SK-N-MC (cell line): ENCODE measurements around the gene ZFP36.
"Not testable (repeated sequence)": the region's sequence is repeated elsewhere in the genome, so short reads cannot be mapped to it uniquely, and the experiment has no call there.

ENCODE experiments used
- DNase-seq: peaks from one replicate; pipeline ENCODE4 v3.0.0-alpha.2; 2011; ENCODE audit warnings: low read depth, low spot score
- H3K27ac ChIP-seq: fragments of 200-600 bp; sonication (generic); 2 replicates; pipeline ENCODE4 v1.5.1; 2016; ENCODE audit warnings: mixed run types
- H3K36me3 ChIP-seq: fragments of 200-600 bp; sonication (generic); 2 replicates; pipeline ENCODE4 v1.6.1; 2017; ENCODE audit warnings: antibody characterized with exemption, low read length, mixed read lengths; ENCODE audit not compliant: insufficient read depth
- H3K4me3 ChIP-seq: fragments of 200-600 bp; sonication (generic); 2 replicates; pipeline ENCODE4 v1.5.1; 2016
- H3K9ac ChIP-seq: fragments of 200-600 bp; sonication (generic); 2 replicates; pipeline ENCODE4 v1.8.0; 2017; ENCODE audit warnings: mixed run types, mixed read lengths; ENCODE audit not compliant: insufficient read length
- H3K9me3 ChIP-seq: fragments of 200-600 bp; sonication (generic); 2 replicates; pipeline ENCODE4 v1.6.1; 2017; ENCODE audit warnings: low read depth, mild to moderate bottlenecking, antibody characterized with exemption, low read length, moderate library complexity, mixed read lengths
- EZH2 ChIP-seq: fragments of 200-600 bp; sonication (generic); IDR thresholded peaks from one replicate; pipeline ENCODE4 v1.6.1; 2017; ENCODE audit warnings: antibody characterized with exemption
- FOXP2 ChIP-seq: optimal IDR thresholded peaks from 2 replicates; pipeline ENCODE3; 2011; ENCODE audit warnings: mild to moderate bottlenecking, moderate library complexity; ENCODE audit not compliant: insufficient read depth; ENCODE audit errors: extremely low read length, control extremely low read depth
- POLR2AphosphoS5 ChIP-seq: IDR thresholded peaks from 2 replicates; pipeline ENCODE4 v1.6.1; 2012; ENCODE audit warnings: mild to moderate bottlenecking, low read depth, low read length, borderline replicate concordance

Gene ZFP36

DNA sequence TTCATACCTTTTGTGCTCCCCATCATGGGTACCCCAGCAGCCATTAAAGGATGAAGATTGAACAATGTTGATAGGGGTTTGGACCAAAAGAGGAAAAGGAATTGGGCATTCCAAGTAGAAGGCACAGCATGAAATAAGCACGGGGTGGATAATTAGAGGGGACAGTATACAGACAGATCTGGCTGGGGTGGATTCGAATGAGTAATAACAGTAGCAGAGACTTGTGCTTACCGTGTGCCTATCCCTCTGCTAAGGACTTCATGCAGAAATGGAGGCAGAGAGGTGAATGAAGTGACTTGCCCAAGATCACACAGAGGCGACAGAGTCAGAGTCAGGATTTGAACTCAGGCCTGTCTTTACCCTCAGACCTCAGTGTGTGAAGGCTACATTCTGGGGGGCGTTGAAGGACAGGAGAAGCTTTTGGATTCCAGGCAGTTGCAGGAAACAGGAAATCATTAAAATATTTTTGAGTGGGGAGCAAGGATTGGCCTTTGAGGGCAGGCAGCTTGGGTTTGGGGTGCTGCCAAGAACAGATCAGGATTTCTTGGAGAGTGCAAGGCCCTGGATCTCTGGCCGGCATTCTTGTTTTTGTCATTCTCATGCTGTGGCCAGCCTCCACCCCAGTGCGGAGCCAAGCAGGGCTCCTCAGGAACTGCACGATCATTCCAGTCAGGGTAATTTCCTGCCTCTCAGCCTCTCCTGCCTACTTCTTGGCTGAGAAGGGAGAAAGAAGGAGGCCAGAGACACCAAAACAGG, 34.4 kb upstream of the ZFP36 start:
- no peaks in the 10 kb centered on the region for H3K9me3 ChIP-seq
- peaks cover 60% of the 10 kb centered on the region for H3K36me3 ChIP-seq
- TF ChIP-seq EZH2 (no peak), FOXP2 (no peak), POLR2AphosphoS5 (no peak)
- no peak overlapping the region for H3K9ac ChIP-seq
- no peak for DNase-seq
- no peak overlapping the region for H3K4me3 ChIP-seq
- peak overlapping the region; percentile 19; the same call in 1 of the 2 replicates for H3K27ac ChIP-seq

DNA sequence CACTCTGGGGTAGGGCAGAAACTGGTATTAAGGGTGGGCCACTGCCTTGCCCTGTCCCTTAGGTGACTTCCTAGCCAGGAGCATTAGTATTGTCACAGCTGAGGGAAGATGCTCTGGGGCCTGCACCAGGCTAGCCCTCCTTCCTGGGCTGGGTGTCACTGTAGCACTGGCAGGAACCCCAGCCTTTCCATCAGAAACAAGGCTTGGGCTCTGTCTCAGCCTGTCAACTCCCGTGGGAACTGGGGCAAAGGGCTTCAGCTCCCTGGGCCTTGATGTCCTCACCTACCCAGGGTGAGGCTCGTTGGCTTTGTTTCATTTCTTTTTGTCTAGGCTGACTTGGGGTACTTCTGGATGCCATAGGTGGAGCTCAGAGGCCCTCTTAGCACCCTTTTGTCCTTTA, 33.7 kb upstream of the ZFP36 start:
- Histone ChIP-seq H3K4me3 (no peak overlapping the region), H3K9me3 (no peaks in the 10 kb centered on the region), H3K27ac (peak overlapping the region; percentile 19; the same call in 1 of the 2 replicates), H3K9ac (no peak overlapping the region), H3K36me3 (peaks cover 67% of the 10 kb centered on the region)
- DNase-seq: no peak
- no peak for TF ChIP-seq POLR2AphosphoS5
- no peak for TF ChIP-seq EZH2
- no peak for TF ChIP-seq FOXP2

DNA sequence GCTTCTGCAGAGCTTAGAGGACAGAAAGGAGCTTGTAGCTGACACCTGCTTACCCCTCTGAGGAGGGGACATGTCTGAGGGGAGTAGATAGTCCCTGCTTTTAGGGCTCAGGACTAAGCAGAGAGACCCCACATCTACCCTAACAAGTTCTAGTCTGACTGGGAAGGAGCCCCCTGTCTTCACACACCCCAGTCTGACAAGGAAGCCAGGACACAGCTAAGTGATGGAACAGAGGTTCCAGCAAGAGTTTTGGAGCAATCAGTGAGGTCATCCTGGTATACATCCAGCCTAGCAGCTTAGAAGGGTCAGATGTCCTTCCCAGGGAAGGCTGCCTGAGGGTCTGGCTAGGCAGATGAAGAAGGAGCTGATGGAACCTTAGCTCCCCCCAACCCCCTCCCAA, 30.7 kb upstream of the ZFP36 start:
- Histone ChIP-seq H3K9ac (no peak overlapping the region), H3K36me3 (peaks cover 72% of the 10 kb centered on the region; the same call in 1 of the 2 replicates), H3K27ac (no peak overlapping the region), H3K9me3 (no peaks in the 10 kb centered on the region), H3K4me3 (no peak overlapping the region)
- TF ChIP-seq FOXP2: no peak
- no peak for DNase-seq

DNA sequence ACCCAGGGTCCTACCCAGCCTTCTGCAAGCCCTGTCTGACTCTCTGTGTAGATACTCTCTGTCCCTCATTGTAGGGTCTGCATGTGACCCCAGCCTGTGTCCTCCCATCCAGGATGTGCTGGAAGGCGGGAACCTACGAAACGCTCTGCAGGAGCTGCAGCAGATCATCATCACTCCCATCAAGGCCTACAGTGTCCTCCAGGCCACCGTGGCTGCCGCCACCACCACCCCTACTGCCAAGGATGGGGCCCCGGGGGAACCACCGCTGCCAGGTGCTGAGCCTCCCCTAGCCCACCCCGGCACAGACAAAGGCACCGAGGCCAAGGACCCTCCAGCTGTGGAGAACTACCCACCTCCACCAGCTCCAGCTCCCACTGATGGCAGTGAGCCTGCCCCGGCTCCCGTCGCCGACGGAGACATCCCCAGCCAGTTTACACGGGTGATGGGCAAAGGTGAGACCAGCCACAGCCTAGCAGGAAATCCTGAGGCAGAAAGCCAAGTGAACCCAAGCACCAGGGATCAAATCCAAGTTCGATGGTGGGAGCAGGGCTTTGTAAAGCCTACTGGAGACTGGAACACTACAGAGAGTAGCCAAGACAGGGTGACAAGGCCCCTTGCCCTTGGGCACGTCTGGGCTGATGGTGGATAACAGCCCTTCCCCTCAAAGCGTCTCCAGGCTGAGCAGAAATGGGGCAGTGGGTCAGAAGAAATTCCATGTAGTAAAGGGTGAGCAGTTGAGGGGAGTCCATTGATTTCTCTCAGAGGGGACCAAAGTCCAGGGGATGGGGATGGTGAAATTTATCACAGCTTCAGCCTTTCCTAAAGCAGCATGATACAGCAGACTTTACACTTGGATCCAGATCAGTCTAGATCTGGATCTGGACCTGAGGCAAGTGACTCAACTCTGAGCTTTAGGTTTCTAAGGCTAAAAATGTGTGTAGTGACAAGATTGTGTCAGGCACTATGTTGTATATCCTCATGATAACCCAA, 29.0 kb upstream of the ZFP36 start:
- DNase-seq: no peak
- TF ChIP-seq POLR2AphosphoS5 (no peak), EZH2 (no peak), FOXP2 (no peak)
- Histone ChIP-seq H3K27ac (no peak overlapping the region), H3K9ac (no peak overlapping the region), H3K9me3 (no peaks in the 10 kb centered on the region), H3K36me3 (peaks cover 80% of the 10 kb centered on the region; the same call in 1 of the 2 replicates), H3K4me3 (no peak overlapping the region)

DNA sequence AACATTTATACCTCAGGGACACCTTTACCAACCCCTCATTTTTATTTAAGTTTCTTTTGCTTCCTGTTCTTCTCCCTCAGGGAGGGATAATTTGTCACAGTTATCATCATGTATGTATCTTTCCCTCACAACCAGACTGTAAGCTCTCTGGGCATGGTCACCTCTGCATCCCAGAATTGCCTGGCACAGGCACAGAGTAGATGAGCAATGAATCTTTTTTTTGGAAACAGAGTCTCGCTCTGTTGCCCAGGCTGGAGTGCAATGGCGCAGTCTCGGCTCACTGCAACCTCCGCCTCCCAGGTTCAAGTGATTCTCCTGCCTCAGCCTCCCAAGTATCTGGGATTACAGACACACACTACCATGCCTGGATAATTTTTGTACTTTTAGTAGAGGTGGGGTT, 27.3 kb upstream of the ZFP36 start:
- not testable (repeated sequence) for H3K4me3 ChIP-seq, DNase-seq, H3K9ac ChIP-seq, H3K9me3 ChIP-seq, H3K27ac ChIP-seq
- peaks cover 86% of the 10 kb centered on the region; the same call in 1 of the 2 replicates for H3K36me3 ChIP-seq

DNA sequence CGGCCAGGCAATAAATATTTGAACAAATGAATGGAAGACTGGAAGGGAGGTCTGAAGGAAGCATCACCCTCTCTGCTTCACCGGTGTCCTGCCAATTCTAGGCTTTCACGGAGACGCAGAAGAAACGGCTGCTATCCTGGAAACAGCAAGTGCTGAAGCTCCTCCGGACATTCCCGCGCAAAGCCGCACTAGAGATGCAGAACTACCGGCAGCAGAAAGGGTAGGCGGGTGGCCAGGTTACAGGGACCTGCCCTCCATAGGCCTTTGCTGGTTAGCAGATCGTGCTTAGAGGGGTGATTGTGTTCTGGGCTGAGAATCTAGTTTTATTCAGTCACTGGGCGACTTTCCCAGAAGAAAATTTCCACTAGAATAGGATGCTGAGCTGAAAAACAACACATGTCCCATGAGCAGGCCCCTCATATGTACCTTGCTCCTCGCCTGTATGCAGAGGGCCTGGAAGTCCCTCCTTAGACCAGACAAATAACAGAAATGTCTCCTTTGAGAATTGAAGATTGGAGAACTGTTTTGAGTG, 26.7 kb upstream of the ZFP36 start:
- TF ChIP-seq FOXP2: no peak
- no peak for TF ChIP-seq POLR2AphosphoS5
- no peak for TF ChIP-seq EZH2

DNA sequence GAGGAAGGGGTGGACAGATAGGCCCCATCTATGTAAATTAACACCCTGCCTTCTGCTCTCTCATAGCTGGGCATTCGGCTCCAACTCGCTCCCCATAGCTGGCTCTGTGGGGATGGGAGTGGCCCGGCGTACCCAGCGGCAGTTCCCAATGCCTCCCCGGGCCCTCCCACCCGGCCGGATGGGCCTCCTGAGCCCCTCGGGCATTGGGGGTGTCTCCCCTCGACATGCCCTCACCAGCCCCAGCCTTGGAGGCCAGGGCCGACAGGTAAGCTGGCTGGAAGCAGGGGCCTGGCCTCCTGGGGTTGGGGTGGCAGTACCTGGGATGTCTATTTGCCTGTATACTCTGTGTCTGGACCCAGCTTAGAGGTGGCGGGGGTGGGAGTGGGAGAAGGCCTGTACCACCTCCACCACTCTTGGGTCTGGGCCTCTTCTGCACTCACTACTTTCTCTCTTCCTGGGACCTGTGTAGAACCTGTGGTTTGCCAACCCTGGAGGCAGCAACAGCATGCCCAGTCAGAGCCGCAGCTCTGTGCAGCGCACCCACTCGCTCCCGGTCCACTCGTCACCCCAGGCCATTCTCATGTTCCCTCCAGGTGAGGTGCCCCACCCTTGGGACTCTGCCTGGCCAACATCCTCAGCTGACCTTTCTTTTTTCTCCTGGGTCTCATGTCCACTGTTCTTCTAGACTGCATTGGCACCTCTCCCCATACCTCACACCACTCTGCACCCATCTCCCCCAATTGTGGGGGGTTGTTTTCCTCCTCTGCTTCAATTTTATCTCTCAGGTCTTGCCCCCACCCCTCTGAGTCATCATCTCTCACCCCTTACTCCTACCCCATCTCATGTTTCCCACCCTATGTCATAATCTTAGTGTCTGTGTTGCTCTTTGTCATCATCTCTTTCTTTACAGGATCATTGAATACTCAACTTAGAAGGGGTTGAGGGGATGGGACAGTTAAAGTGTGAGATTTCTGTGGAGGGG, 25.8 kb upstream of the ZFP36 start:
- Histone ChIP-seq H3K9me3 (no peaks in the 10 kb centered on the region), H3K9ac (no peak overlapping the region), H3K27ac (no peak overlapping the region), H3K4me3 (no peak overlapping the region), H3K36me3 (peaks cover 89% of the 10 kb centered on the region)
- TF ChIP-seq FOXP2 (no peak), POLR2AphosphoS5 (no peak), EZH2 (no peak)
- no peak for DNase-seq

More for the DNA sequence above, 26.7 kb upstream of the ZFP36 start:
- no peak overlapping the region for H3K27ac ChIP-seq
- H3K9me3 ChIP-seq: no peaks in the 10 kb centered on the region
- no peak for DNase-seq
- H3K36me3 ChIP-seq: peaks cover 88% of the 10 kb centered on the region; the same call in 1 of the 2 replicates
- no peak overlapping the region for H3K9ac ChIP-seq
- H3K4me3 ChIP-seq: no peak overlapping the region
